ENCODE results near the gene CRB3. TPM values are rescaled to one million over a fixed set of nuclear protein-coding genes. Genes with fewer than 3 reads are reported as not detected.

Gene CRB3
- total RNA-seq, 1 experiment from 2014 or later, result not detected

- no peak for TF ChIP-seq CTCF (conservative IDR thresholded peaks at IDR 0.05; ENCODE audit: low read depth, low read length)
- no peak for TF ChIP-seq EZH2 (IDR thresholded peaks at IDR 0.05; ENCODE audit: borderline replicate concordance, low read depth, low read length, poor library complexity, severe bottlenecking)
- CTCF ChIA-PET, result no interaction called here
- Histone ChIP-seq H3K27me3 (replicated peaks; ENCODE audit: insufficient read depth, low read depth, low read length, poor library complexity) (no peaks in the 10 kb centered on the region), H3K36me3 (ENCODE audit: insufficient read depth, low read length, poor library complexity, severe bottlenecking) (no peaks in the 10 kb centered on the region), H3K9me3 (ENCODE audit: low read depth, low read length, poor library complexity, severe bottlenecking) (peaks cover 3% of the 10 kb centered on the region), H3K27ac (ENCODE audit: low read depth, low read length, poor library complexity, severe bottlenecking) (no peak overlapping the region), H3K4me1 (ENCODE audit: insufficient read depth, low read length, poor library complexity, severe bottlenecking) (no peaks in the 10 kb centered on the region), H3K4me3 (ENCODE audit: low read depth, low read length, poor library complexity, severe bottlenecking) (no peak overlapping the region)
- intact Hi-C loops (cut with micrococcal nuclease; ENCODE audit: unreplicated experiment), result no loop called here
- POLR2A ChIA-PET (ENCODE audit: low non-redundant PET), result interaction anchor here (0.6 kb wide), 1 partner anchor 11 kb away, joined by 18 read pairs; no protein-coding TSS in a partner anchor
- no peak for DNase-seq (ENCODE audit: low spot score)
- no TSS peak for BruUV-seq (replicated peaks)
These were observed 25.4 kb downstream of the CRB3 start for GRCh38 chr19:6489278-6490061.

GRCh38 chr19:6490134-6490533, 26.1 kb downstream of the CRB3 start:
- no peak for DNase-seq (ENCODE audit: low spot score)
- intact Hi-C loops (cut with micrococcal nuclease; ENCODE audit: unreplicated experiment), result no loop called here
- BruUV-seq (replicated peaks), result no TSS peak

More at GRCh38 chr19:6490134-6490533, 26.1 kb downstream of the CRB3 start:
- ChIA-PET POLR2A (ENCODE audit: low non-redundant PET) (interaction anchor here (0.6 kb wide), 1 partner anchor 11 kb away, joined by 18 read pairs; no protein-coding TSS in a partner anchor), CTCF (no interaction called here)
- Histone ChIP-seq H3K4me3 (ENCODE audit: low read depth, low read length, poor library complexity, severe bottlenecking) (no peak overlapping the region), H3K9me3 (ENCODE audit: low read depth, low read length, poor library complexity, severe bottlenecking) (peaks cover 3% of the 10 kb centered on the region), H3K36me3 (ENCODE audit: insufficient read depth, low read length, poor library complexity, severe bottlenecking) (no peaks in the 10 kb centered on the region), H3K4me1 (ENCODE audit: insufficient read depth, low read length, poor library complexity, severe bottlenecking) (no peaks in the 10 kb centered on the region), H3K27me3 (replicated peaks; ENCODE audit: insufficient read depth, low read depth, low read length, poor library complexity) (no peaks in the 10 kb centered on the region), H3K27ac (ENCODE audit: low read depth, low read length, poor library complexity, severe bottlenecking) (no peak overlapping the region)
- TF ChIP-seq CTCF (conservative IDR thresholded peaks at IDR 0.05; ENCODE audit: low read depth, low read length), result no peak
- no peak for TF ChIP-seq EZH2 (IDR thresholded peaks at IDR 0.05; ENCODE audit: borderline replicate concordance, low read depth, low read length, poor library complexity, severe bottlenecking)

Measured in A673 (cell line).